Ramos (cell line): ENCODE measurements around the gene NUTM2F.
"Not testable (repeated sequence)": the region's sequence is repeated elsewhere in the genome, so short reads cannot be mapped to it uniquely, and the experiment has no call there.

Source experiments
- in situ Hi-C: fragments of 300-500 bp; cut with MboI; formaldehyde crosslinking; loops from one replicate; pipeline ENCODE4 v1.14.3; 2022; ENCODE audit warnings: low sequenced_read_pairs; ENCODE audit not compliant: unreplicated experiment

The NUTM2F gene

GRCh38 chr9:94328544-94328943 lies at the start of gene NUTM2F:
Gene NUTM2F (minus strand): TSS chr9:94328644. CDS start chr9:94328623, 21 bp downstream.
- in situ Hi-C loops: not testable (repeated sequence)

- in situ Hi-C loops: not testable (repeated sequence)
Observed at GRCh38 chr9:94375197-94375596, 46.8 kb upstream of the NUTM2F start.

DNA sequence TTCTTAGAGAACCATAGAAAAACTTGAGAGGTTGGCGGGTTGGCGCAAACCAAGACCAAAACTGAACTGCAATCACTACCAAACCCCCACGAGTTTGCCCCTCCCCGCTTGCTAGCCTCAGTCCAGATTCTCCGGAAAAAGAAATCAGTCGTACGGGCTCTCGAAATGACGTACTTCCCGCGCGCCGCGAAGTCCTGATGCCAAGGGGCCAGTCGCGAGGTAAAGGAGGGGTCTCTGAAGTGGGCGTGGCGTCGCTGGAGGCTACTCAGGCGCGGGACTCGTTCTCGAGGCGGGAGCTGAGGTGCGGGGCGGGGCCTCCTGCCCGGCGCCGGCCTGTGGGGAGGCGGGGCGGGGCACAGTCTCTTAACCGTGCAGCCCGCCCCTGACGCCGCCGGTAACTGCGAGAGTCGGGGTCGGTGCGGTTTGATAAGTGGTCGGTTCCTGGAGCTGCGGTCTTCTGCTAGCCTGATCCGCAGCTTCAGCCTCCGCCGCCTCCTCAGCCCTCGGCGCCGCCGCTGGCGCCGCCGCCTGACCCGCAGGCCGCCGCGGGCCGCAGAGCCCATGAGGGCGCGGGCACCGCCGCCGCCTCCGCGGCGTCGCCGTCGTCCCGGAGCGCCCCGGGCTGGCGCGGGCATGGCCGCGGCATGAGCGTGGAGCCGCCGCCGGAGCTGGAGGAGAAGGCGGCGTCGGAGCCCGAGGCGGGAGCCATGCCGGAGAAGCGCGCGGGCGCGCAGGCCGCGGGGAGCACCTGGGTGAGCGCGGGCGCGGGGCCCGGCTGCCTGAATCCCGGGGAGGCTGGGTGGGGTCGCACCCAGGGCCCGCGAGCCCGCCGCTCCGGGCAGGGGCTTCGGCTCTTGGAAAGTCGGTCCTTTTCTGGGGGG lies 46.0 kb upstream of the NUTM2F start:
- in situ Hi-C loops: not testable (repeated sequence)

DNA sequence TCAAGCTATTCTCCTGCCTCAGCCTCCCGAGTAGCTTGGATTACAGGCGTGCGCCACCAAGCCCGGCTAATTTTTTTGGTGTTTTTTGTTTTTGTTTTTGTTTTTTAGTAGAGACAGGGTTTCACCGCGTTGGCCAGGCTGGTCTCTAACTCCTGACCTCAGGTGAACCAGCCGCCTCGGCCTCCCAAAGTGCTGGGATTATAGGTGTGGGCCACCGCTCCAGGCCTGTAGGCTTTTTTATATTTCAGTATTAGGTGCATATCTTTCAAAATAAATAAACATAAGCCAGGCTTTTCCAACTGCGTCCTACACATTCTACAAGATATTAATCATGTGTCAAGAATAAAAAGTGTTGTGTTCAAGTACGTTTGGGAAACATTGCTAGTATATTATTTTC lies 45.3 kb upstream of the NUTM2F start:
- in situ Hi-C loops: not testable (repeated sequence)

GRCh38 chr9:94370266-94370665 lies 41.8 kb upstream of the NUTM2F start:
- in situ Hi-C loops: not testable (repeated sequence)

- in situ Hi-C loops: not testable (repeated sequence)
Observed at GRCh38 chr9:94364093-94364614, 35.7 kb upstream of the NUTM2F start.

DNA sequence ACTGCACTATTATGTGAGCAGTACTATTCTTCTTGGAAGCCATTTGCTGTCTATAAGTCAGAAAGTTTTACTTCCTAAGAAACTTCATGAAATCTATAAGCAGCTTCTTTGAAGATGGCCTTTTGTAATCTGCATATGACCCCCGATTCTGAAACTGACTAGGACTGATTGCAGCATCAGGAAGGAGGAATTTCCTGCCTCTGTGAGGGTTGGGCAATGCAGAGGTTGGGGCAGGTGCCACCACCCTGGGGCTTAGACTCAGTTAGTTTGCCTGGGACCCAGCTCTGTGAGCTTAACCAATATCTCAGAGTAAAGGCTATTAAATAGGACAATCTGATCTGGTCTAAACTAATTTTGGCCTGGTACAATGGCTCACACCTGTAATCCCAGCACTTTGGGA lies 28.7 kb upstream of the NUTM2F start:
- in situ Hi-C loops: not testable (repeated sequence)

DNA sequence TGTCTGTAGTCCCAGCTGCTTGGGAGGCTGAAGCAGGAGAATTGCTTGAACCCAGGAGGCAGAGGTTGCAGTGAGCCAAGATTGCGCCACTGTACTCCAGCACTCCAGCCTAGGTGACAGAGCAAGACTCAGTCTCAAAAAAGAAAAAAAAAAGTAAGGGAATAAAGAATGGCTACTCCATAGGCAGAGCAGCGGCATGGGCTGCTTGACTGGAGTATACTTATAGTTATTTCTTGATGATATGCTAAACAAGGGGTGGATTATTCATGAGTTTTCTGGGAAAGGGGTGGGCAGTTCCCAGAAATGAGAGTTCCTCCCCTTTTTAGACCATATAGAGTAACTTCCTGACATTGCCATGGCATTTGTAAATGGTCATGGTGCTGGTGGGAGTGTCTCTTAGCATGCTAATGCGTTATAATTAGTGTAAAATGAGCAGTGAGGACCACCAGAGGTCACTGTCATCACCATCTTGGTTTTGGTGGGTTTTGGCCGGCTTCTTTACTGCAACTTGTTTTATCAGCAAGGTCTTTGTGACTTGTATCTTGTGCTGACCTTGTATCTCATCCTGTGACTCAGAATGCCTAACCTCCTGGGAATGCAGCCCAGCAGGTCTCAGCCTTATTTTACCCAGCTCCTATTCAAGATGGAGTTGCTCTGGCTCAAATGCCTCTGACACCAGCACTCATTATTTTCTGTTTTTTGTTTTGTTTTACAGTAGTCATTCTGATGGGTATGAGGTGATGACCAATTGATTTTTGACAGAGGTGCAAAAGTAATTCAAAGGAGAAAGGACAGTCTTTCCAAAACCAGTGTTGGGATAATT lies 23.7 kb upstream of the NUTM2F start:
- in situ Hi-C loops: not testable (repeated sequence)

DNA sequence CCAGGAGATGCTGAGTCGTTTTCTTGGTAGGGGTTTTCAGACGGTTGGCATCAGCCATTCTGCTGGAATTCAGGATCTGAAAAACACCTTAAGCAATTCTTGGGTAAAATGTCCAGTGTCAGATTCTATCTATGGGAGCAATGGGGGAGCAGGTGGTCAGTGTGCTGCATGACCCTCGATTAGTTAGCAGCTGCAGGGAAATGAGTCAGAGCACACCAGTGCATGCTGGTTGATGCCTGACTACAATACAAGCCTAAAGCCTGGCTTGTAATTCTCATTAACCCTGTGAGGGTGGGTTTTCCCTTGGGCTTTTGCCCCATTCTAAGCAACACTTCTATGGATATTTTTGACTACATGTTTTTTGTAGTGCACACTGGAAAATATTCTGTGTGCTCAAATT lies 20.3 kb upstream of the NUTM2F start:
- in situ Hi-C loops: not testable (repeated sequence)

- in situ Hi-C loops: not testable (repeated sequence)
Observed at GRCh38 chr9:94347451-94347850, 19.0 kb upstream of the NUTM2F start.

DNA sequence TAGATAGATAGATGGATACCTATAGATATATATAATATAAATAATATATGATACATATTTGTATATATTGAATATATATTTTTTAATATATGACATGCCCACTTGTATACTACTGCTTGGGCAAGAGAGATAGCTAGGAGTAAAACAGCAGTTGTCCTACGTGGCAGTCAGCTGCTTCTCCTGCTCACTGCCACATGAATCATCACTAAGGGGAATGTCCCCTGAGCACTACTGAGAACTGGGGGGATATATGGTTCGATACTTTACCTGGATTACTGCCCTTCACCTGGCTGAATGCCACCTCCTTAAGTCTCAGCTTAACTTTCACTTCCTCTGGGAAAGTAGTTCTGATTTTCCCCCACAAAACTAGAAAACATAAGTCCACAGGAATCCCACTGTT lies 13.3 kb upstream of the NUTM2F start:
- in situ Hi-C loops: not testable (repeated sequence)

DNA sequence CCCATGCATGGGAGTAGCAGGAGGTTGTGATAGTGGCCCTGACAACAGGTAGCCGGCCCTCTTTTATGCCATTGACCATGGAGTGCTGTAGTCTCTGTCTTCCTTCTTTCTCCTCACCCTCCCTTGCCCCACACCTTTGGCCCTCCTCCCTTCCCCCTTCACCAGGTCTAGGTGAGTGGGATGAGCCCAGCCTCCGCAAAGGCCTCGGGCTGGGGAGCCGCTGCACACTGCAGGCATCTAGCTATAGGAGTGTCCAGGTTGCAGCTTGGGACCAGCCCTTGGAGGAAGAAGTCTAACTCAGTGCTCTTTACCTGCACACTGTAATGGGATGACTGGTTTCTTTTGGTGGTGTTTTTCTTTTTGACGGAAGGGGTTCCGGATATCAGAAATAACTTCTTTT lies 12.3 kb upstream of the NUTM2F start:
- in situ Hi-C loops: not testable (repeated sequence)

GRCh38 chr9:94339657-94340056 lies 11.2 kb upstream of the NUTM2F start:
- in situ Hi-C loops: not testable (repeated sequence)

DNA sequence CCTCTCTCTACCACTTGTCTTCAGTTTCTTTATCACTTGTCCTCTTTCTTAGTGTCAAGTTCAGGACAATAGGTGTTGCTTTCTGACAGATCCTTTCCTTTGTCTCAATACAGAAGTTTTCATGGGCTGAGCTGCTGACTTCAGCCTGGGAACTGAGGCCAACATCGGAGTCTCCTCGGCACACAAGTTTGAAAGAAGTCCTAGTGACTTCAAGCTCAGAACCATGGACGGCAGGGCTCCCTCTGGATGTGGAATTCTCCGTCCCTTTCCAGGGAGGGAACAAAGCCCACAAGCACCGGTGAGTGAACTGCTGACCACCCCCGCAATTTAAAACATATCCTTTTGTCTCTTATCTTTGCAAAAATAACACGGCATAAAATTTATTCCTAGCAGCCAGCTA lies 10.3 kb upstream of the NUTM2F start:
- in situ Hi-C loops: not testable (repeated sequence)

GRCh38 chr9:94336445-94336844 lies 8.0 kb upstream of the NUTM2F start:
- in situ Hi-C loops: not testable (repeated sequence)

GRCh38 chr9:94325583-94325982 lies 2.9 kb downstream of the NUTM2F start:
- in situ Hi-C loops: not testable (repeated sequence)

DNA sequence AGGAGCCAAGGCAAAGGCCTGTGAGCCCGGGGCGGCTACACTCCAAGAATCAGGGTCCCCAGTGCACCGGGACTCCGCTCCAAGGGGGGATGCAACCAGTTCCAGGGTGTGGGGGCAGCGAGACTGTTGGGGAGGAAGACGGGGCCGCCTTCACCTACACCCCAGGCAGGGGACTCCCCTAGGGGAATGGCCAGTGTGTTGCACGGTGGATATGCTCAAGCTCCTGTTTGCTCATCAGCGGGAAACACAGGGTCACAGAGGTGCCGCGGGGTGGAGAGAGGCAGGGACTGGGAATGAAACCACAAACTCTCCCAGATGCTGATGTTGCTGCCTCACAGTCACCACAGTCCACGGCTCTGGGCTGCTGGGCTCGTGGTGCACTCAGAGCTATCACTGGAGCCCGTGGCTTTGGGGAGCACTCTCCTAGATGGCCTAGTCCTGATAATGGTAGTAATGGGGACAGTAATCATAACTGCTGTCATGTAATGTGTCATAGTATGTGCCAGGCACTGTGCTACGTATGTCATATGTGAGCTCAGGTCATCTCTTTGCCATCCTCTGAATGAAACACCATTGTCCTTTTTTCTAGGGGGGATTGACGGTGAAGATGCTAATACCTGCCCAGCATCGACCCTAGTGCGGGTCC lies 5.2 kb downstream of the NUTM2F start:
- in situ Hi-C loops: not testable (repeated sequence)

GRCh38 chr9:94322342-94322940 lies 6.0 kb downstream of the NUTM2F start:
- in situ Hi-C loops: not testable (repeated sequence)

- in situ Hi-C loops: not testable (repeated sequence)
Observed at GRCh38 chr9:94317949-94318657, 10.3 kb downstream of the NUTM2F start.
